Measurements from ENCODE around the gene COQ8A. TPM values are rescaled to one million over a fixed set of nuclear protein-coding genes. Genes with fewer than 3 reads are reported as not detected.

The COQ8A gene
- total RNA-seq, 1 donor from 2014 or later: 8.2 TPM

GRCh38 chr1:226989085-226989920, 49.2 kb downstream of the COQ8A start:
- Mint-ChIP-seq H3K4me1 (peaks cover 17% of the 10 kb centered on the region), H3K9me3 (no peaks in the 10 kb centered on the region), H3K36me3 (ENCODE audit: low read depth) (peaks cover 2% of the 10 kb centered on the region), H3K27me3 (ENCODE audit: low read depth) (no peaks in the 10 kb centered on the region), H3K27ac (ENCODE audit: unreplicated experiment) (no peak overlapping the region), H3K4me3 (no peak overlapping the region)
- DNase-seq (ENCODE audit: low read depth, low spot score): no peak
- TF ChIP-seq CTCF (conservative IDR thresholded peaks at IDR 0.05): no peak

- no peak for TF ChIP-seq CTCF (conservative IDR thresholded peaks at IDR 0.05)
- Mint-ChIP-seq H3K4me1 (peaks cover 26% of the 10 kb centered on the region), H3K9me3 (no peaks in the 10 kb centered on the region), H3K36me3 (ENCODE audit: low read depth) (peaks cover 2% of the 10 kb centered on the region), H3K27me3 (ENCODE audit: low read depth) (no peaks in the 10 kb centered on the region), H3K27ac (ENCODE audit: unreplicated experiment) (no peak overlapping the region), H3K4me3 (no peak overlapping the region)
- no peak for DNase-seq (ENCODE audit: low read depth, low spot score)
Observed at GRCh38 chr1:226990133-226990716, 50.1 kb downstream of the COQ8A start.

- H3K27me3 Mint-ChIP-seq (ENCODE audit: low read depth): no peaks in the 10 kb centered on the region
- no peak overlapping the region for H3K4me3 Mint-ChIP-seq
- DNase-seq (ENCODE audit: low read depth, low spot score): no peak
- H3K36me3 Mint-ChIP-seq (ENCODE audit: low read depth): peaks cover 2% of the 10 kb centered on the region
- no peak overlapping the region for H3K27ac Mint-ChIP-seq (ENCODE audit: unreplicated experiment)
- no peaks in the 10 kb centered on the region for H3K9me3 Mint-ChIP-seq
- no peak for TF ChIP-seq CTCF (conservative IDR thresholded peaks at IDR 0.05)
- peaks cover 40% of the 10 kb centered on the region for H3K4me1 Mint-ChIP-seq
Observed at GRCh38 chr1:226991920-226992319, 51.8 kb downstream of the COQ8A start.

GRCh38 chr1:226993814-226994585, 53.9 kb downstream of the COQ8A start:
- Mint-ChIP-seq H3K9me3 (peaks cover 5% of the 10 kb centered on the region), H3K36me3 (ENCODE audit: low read depth) (peaks cover 16% of the 10 kb centered on the region), H3K4me3 (peak overlapping the region; percentile 74), H3K27ac (ENCODE audit: unreplicated experiment) (peak overlapping the region; percentile 92), H3K4me1 (peaks cover 39% of the 10 kb centered on the region), H3K27me3 (ENCODE audit: low read depth) (no peaks in the 10 kb centered on the region)
- DNase-seq (ENCODE audit: low read depth, low spot score): no peak
- TF ChIP-seq CTCF (conservative IDR thresholded peaks at IDR 0.05): no peak

GRCh38 chr1:226994586-226995364, 54.7 kb downstream of the COQ8A start:
- no peak for DNase-seq (ENCODE audit: low read depth, low spot score)
- Mint-ChIP-seq H3K9me3 (peaks cover 5% of the 10 kb centered on the region), H3K36me3 (ENCODE audit: low read depth) (peaks cover 21% of the 10 kb centered on the region), H3K27me3 (ENCODE audit: low read depth) (no peaks in the 10 kb centered on the region), H3K4me1 (peaks cover 39% of the 10 kb centered on the region), H3K27ac (ENCODE audit: unreplicated experiment) (peak overlapping the region; percentile 92), H3K4me3 (peak overlapping the region; percentile 74)
- TF ChIP-seq CTCF (conservative IDR thresholded peaks at IDR 0.05): no peak

All from neural crest cell (in vitro differentiated cells).